Activated CD4-positive, alpha-beta memory T cell treated with anti-CD3 and anti-CD28 coated beads for 36 hours (primary cell): ENCODE data around the gene SLC22A6. TPM values are rescaled to one million over a fixed set of nuclear protein-coding genes. Genes with fewer than 3 reads are reported as not detected.

Experiments used
- CTCF ChIA-PET: fragments of 350-600 bp; sonication (Branson Sonifier 250); formaldehyde crosslinking; loops from one replicate; lab custom pipeline; 2021; ENCODE audit warnings: antibody characterized with exemption, inconsistent platforms; lab: Charles Lee
- POLR2A ChIA-PET: fragments of 350-600 bp; sonication (Branson Sonifier 250); formaldehyde crosslinking; loops from one replicate; lab custom pipeline; 2021; ENCODE audit warnings: antibody characterized with exemption; lab: Charles Lee
- DNase-seq: peaks from one replicate; pipeline ENCODE4 v3.0.0-alpha.2; 2020
- H3K27ac Mint-ChIP-seq: one replicate; pipeline ENCODE4 v1.8.0; 2021; ENCODE audit warnings: mixed read lengths
- H3K27me3 Mint-ChIP-seq: one replicate; pipeline ENCODE4 v1.8.0; 2021; ENCODE audit warnings: mixed read lengths
- H3K36me3 Mint-ChIP-seq: one replicate; pipeline ENCODE4 v1.8.0; 2021; ENCODE audit warnings: mixed read lengths
- H3K4me1 Mint-ChIP-seq: one replicate; pipeline ENCODE4 v1.8.0; 2021; ENCODE audit warnings: low read depth, mixed read lengths
- H3K4me3 Mint-ChIP-seq: one replicate; pipeline ENCODE4 v1.8.0; 2021; ENCODE audit warnings: mild to moderate bottlenecking, mixed read lengths
- H3K9me3 Mint-ChIP-seq: one replicate; pipeline ENCODE4 v1.8.0; 2021; ENCODE audit warnings: mixed read lengths
- intact Hi-C: fragments of 100-400 bp; cut with micrococcal nuclease; formaldehyde crosslinking; loops from one replicate; pipeline ENCODE4 v1.15.1; 2023
- total RNA-seq, 2 experiments: library from RNA; stranded (reverse); gene quantifications; one replicate each; pipeline ENCODE4 v1.2.3, GENCODE V29; 2021

The SLC22A6 gene
- total RNA-seq, 2 experiments from 2014 or later, result not detected

DNA sequence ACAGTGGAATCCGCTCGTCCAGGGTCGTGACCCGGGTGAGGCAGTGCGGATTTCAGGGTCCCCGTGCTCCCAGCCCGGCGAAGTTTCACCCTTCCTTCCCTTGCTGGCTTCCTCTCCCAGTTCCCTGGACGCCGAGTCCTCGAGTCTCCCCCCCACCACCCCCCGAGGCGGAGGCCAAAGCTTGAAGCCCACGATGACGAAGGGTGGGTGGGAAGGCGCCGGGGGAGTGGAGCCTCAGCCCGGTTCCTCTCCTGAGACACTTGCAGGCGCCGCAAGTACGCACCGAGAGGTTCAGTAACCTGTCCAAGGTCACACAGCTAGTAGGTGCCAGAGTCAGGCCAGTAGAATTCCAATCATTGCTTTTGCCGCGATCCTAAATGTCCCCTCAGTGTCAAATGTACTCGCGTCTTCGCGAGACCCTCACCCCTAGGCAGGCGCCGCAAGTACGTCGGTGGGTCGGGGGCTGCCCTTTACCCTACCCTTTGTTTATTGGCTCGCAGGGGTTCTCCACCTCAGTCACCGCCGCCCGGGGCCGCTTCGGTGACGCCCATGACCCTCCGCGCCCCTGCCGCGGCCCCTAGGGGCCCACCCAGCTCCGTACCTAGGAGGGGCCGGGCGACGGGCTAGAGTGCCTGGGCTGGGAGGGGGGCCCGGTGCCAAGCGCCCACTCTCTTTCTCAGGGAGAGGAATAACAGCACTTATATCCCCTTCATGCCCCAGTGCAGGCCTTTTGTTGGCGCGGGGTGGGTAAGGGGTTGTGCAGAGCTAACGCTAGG lies 57.9 kb downstream of the SLC22A6 start:
- H3K27me3 Mint-ChIP-seq, result peaks cover 65% of the 10 kb centered on the region
- no peak overlapping the region for H3K27ac Mint-ChIP-seq
- H3K9me3 Mint-ChIP-seq, result no peaks in the 10 kb centered on the region
- no peak for DNase-seq
- intact Hi-C loops, result no loop called here
- peaks cover 29% of the 10 kb centered on the region for H3K4me1 Mint-ChIP-seq
- ChIA-PET CTCF (interaction anchor here (1.2 to 3.2 kb wide), 2 partner anchors 14 to 20 kb away, joined by 3 to 18 read pairs; no protein-coding TSS in a partner anchor), POLR2A (interaction anchor here (0.6 kb wide), 1 partner anchor 252 kb away, joined by 5 read pairs; no protein-coding TSS in a partner anchor)
- H3K4me3 Mint-ChIP-seq, result no peak overlapping the region
- no peaks in the 10 kb centered on the region for H3K36me3 Mint-ChIP-seq

Other genes starting within 250 kb of the SLC22A6 start
- gene ZBTB3, start 230.8 kb downstream of the SLC22A6 start, total RNA-seq, result 1 to 10 TPM; 8.4 to 9.7 TPM
- 100 to 1,000 TPM; 116 to 124 TPM for gene POLR2G, start 223.4 kb downstream of the SLC22A6 start, total RNA-seq
- gene TAF6L, start 213.6 kb downstream of the SLC22A6 start, total RNA-seq, result 10 to 100 TPM; 11.9 to 12.0 TPM
- 10 to 100 TPM; 25.0 to 25.5 TPM for gene TMEM179B, start 197.6 kb downstream of the SLC22A6 start, total RNA-seq
- 10 to 100 TPM in 1 of 2 experiments, 1 to 10 TPM in 1; 9.2 to 10.2 TPM for gene TMEM223, start 193.0 kb downstream of the SLC22A6 start, total RNA-seq
- gene NXF1, start 179.5 kb downstream of the SLC22A6 start, total RNA-seq, result 10 to 100 TPM; 70.8 to 83.6 TPM
- gene STX5, start 152.9 kb downstream of the SLC22A6 start, total RNA-seq, result 10 to 100 TPM; 24.6 to 29.2 TPM
- gene TEX54, start 152.1 kb downstream of the SLC22A6 start, total RNA-seq, result under 1 TPM in 1 of 2 experiments, not detected in 1; 0.53 TPM
- gene WDR74, start 145.4 kb downstream of the SLC22A6 start, total RNA-seq, result 10 to 100 TPM; 72.6 to 73.0 TPM
- 100 to 1,000 TPM; 309 to 314 TPM for gene SLC3A2, start 104.1 kb downstream of the SLC22A6 start, total RNA-seq
- gene CHRM1, start 63.6 kb downstream of the SLC22A6 start, total RNA-seq, result not detected
- gene SLC22A8, start 30.9 kb upstream of the SLC22A6 start, total RNA-seq, result not detected
- gene SLC22A24, start 159.3 kb upstream of the SLC22A6 start, total RNA-seq, result not detected